Skeletal muscle tissue (tissue), 4 donors: ENCODE measurements around the gene RIPK3. TPM values are rescaled to one million over a fixed set of nuclear protein-coding genes. Genes with fewer than 3 reads are reported as not detected.
"Not testable (repeated sequence)": the region's sequence is repeated elsewhere in the genome, so short reads cannot be mapped to it uniquely, and the experiment has no call there.

ENCODE experiments used
- H3K27ac ChIP-seq: one replicate; pipeline ENCODE4 v1.7.0; 2013; ENCODE audit warnings: mild to moderate bottlenecking, low read depth, low read length, inconsistent platforms
- H3K27me3 ChIP-seq, 3 donors: one replicate each; pipeline ENCODE4 v1.7.0; 2013; ENCODE audit warnings: low read length in 3 of 3; ENCODE audit not compliant: control insufficient read depth in 3 of 3, insufficient read depth in 3 of 3
- H3K36me3 ChIP-seq, 3 donors: one replicate each; pipeline ENCODE4 v1.7.0; 2013; ENCODE audit warnings: low read length in 3 of 3; ENCODE audit not compliant: control insufficient read depth in 3 of 3, insufficient read depth in 3 of 3
- H3K4me1 ChIP-seq, 3 donors: one replicate each; pipeline ENCODE4 v1.7.0; 2013; ENCODE audit warnings: low read length in 3 of 3, mild to moderate bottlenecking in 3 of 3; ENCODE audit not compliant: control insufficient read depth in 3 of 3, insufficient read depth in 3 of 3
- H3K4me3 ChIP-seq, 3 donors: one replicate each; pipeline ENCODE4 v1.7.0; 2013; ENCODE audit warnings: low read length in 3 of 3
- H3K9ac ChIP-seq, 3 donors: one replicate each; pipeline ENCODE4 v1.7.0; 2013; ENCODE audit warnings: low read length in 3 of 3, mild to moderate bottlenecking in 3 of 3, moderate library complexity in 2 of 3, low read depth in 1 of 3
- H3K9me3 ChIP-seq, 3 donors: one replicate each; pipeline ENCODE4 v1.7.0; 2013; ENCODE audit warnings: low read length in 3 of 3; ENCODE audit not compliant: control insufficient read depth in 3 of 3
- total RNA-seq: library from RNA; depleted of rRNA; stranded (reverse); fragments of >200 nt; gene quantifications from one replicate; pipeline ENCODE4 v1.2.3, GENCODE V29; 2014
- donor health status: Osteomylitis.

Gene RIPK3
- total RNA-seq, 1 donor from 2014 or later = 1.6 TPM

DNA sequence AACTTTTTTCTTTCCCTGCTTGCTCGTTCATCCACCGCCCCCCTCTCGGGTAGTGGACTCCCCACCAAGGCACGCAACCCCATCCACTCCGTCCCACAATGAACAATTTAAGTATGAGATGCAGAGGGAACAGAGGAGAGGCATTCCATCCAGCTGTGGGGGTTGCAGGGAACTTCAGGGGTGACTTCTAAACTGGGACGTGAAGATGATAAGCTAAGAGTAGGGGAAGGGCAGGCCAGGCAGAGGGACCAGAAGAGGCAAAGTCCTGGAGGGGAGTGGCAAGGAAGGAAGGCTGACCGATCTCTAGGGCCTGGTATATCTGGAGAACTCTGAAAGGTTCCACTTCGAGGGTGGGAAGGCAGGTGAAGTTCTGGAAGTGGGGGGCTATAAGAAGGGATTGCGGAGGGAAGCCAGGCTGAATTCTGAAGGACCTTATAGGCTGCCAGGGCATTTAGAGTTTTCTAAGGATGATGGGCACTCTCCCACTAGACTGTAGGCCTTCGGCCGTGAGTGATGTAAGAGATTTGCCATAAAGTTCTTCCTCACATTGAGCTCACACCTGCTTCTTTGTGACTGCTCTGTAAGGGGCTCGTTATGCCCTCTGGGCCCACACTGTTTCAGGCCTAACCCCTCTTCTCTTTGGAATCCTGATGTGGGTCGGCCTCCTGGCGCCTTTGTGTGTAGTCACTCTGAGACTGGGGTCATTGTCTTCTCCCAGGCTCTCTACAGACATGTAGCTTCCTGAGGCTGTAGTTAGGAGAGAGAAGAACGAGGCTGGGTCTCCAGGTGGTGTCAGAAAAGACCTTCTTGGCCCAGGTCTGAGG lies 40.3 kb upstream of the RIPK3 start:
- Histone ChIP-seq H3K4me1 (no peaks in the 10 kb centered on the region), H3K36me3 (peaks cover 0 to 3% (median 0%) of the 10 kb centered on the region in 3 donors), H3K9ac (no peak overlapping the region), H3K27me3 (peaks cover 0 to 6% (median 3%) of the 10 kb centered on the region in 3 donors), H3K4me3 (no peak overlapping the region), H3K9me3 (no peaks in the 10 kb centered on the region), H3K27ac (no peak overlapping the region)

DNA sequence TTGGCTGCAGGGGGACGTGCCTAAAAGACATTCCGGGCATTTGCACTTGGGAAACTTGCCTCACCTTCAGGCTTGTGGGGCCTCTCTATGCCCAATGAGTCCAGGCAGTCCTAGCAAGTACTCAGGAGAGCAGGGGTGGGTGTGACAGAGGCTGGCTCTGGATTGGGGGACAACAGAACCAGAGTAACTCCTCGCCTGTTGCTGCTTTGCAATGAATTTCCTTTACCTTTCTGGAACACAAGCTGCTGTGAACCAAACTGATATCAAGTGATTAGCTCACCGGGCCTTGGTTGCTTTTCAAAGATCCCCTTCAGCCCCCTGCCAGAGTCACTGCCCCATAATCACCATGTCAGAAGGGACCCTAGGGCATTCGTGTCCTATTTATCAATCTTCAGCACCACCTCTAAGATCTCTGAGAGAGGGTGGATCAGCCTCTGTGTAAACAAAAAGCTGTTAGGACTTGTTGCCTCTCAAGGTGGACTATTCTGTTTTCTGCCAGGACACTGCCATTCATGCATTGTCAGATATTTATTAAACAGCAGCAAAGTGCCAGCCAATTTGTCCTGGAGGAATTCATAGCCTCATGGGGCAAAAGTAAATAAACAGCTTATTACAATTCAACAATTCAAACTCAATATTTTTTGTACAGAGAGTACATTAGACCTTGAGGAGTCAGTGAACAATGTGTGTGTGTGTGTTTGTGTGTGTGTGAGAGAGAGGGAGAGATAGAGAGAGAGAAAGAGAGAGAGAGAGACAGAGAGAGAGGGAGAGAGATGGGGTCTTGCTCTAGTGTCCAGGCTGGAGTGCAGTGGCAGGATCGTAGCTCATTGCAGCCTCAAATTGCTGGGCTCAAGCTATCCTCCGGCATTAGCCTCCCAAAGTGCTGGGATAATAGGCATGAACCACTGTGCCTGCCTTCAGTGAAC lies 39.5 kb upstream of the RIPK3 start:
- H3K36me3 ChIP-seq = peaks cover 0 to 3% (median 0%) of the 10 kb centered on the region in 3 donors
- no peak overlapping the region for H3K9ac ChIP-seq
- no peak overlapping the region for H3K27ac ChIP-seq
- H3K4me3 ChIP-seq = no peak overlapping the region
- H3K27me3 ChIP-seq = peaks cover 0 to 8% (median 3%) of the 10 kb centered on the region in 3 donors
- H3K9me3 ChIP-seq = no peaks in the 10 kb centered on the region
- H3K4me1 ChIP-seq = no peaks in the 10 kb centered on the region

DNA sequence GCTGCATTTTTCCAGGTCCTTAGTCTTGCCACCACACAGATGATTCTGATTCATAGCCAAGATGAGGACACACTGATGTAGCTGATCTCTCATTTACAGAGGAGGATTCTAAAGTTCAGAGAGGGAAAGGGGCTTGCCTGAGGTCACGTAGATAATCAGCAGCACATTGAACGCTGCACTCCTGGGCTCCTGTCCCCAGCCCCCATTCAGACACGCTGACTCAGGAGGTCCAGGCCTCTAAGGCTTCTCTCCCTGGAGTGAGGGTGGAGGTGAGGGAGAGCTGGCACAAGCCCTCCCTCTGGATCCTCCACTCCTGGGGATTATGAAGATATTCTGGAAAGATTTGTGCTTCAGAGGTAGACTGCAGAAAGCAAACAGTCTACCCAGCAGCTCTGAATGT lies 38.5 kb upstream of the RIPK3 start:
- H3K4me3 ChIP-seq = no peak overlapping the region
- H3K9me3 ChIP-seq = no peaks in the 10 kb centered on the region
- H3K4me1 ChIP-seq = no peaks in the 10 kb centered on the region
- H3K36me3 ChIP-seq = peaks cover 0 to 3% (median 0%) of the 10 kb centered on the region in 3 donors
- H3K27ac ChIP-seq = no peak overlapping the region
- no peak overlapping the region for H3K9ac ChIP-seq
- peaks cover 0 to 8% (median 0%) of the 10 kb centered on the region in 3 donors for H3K27me3 ChIP-seq

DNA sequence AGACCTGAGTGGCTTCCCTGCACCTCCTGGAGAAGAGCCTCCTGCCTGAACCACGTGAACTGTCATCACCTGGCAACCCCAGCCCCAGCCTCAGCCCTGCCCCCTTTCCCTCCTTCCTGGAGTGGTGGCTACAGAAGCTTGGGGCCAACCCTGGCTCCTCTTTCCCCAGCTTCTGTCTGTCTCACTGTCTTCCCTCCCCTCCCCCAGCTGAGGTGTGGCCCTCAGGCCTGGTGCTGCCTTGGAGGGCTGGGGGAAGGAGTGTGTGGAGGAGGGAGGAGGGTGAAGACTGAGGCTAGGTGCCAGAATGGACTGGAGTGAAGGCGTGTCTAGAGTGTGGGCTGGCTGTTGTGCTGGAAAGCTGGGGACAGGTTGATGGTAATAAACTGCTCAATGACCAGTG lies 37.9 kb upstream of the RIPK3 start:
- H3K9ac ChIP-seq = no peak overlapping the region
- H3K36me3 ChIP-seq = peaks cover 0 to 5% (median 4%) of the 10 kb centered on the region in 3 donors

DNA sequence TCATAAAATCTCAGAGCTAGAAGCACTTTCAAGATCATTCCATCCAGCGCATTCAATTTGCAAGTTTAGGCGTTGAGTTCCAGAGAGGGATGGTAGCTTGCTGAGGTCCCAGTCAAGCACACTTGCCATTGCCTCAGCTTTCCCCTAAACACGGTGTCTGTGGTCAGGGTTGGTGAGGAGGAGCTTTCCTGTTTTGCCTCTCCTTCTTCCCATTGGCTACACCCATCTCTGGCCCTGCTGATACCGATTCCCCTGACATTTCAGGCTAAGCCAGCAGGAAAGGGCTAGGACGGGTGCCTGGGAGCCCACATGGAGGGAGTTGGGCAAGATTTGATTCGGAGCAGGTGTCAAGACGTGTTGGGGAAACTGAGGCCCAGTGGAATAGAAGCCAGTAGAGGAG lies 37.3 kb upstream of the RIPK3 start:
- Histone ChIP-seq H3K9ac (no peak overlapping the region), H3K4me3 (no peak overlapping the region), H3K27me3 (peaks cover 0 to 8% (median 0%) of the 10 kb centered on the region in 3 donors), H3K9me3 (no peaks in the 10 kb centered on the region), H3K4me1 (peaks cover 0 to 7% (median 0%) of the 10 kb centered on the region in 3 donors), H3K36me3 (peaks cover 0 to 5% (median 4%) of the 10 kb centered on the region in 3 donors), H3K27ac (no peak overlapping the region)

More for the DNA sequence above, 37.9 kb upstream of the RIPK3 start:
- Histone ChIP-seq H3K9me3 (no peaks in the 10 kb centered on the region), H3K27me3 (peaks cover 0 to 8% (median 0%) of the 10 kb centered on the region in 3 donors), H3K27ac (no peak overlapping the region), H3K4me1 (peaks cover 0 to 4% (median 0%) of the 10 kb centered on the region in 3 donors), H3K4me3 (no peak overlapping the region)

DNA sequence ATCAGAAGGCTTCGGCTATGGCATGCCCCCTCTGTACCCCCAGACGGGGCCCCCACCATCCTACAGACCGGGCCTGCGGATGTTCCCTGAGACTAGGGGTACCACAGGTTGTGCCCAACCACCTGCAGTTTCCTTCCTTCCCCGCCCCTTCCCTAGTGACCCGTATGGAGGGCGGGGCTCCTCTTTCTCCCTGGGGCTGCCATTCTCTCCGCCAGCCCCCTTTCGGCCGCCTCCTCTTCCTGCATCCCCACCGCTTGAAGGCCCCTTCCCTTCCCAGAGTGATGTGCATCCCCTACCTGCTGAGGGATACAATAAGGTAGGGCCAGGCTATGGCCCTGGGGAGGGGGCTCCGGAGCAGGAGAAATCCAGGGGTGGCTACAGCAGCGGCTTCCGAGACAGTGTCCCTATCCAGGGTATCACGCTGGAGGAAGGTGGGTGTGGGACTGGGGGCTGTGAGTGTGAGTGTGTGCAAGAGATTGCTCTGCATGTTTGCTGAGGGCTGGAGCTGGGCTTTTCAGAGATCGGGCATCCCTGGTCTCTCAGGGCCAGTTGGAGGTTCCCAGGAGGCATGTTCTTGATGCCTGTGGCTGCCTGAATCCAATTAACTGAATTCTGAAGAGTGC lies 36.8 kb upstream of the RIPK3 start:
- Histone ChIP-seq H3K9me3 (no peaks in the 10 kb centered on the region), H3K36me3 (peaks cover 0 to 5% (median 4%) of the 10 kb centered on the region in 3 donors)

DNA sequence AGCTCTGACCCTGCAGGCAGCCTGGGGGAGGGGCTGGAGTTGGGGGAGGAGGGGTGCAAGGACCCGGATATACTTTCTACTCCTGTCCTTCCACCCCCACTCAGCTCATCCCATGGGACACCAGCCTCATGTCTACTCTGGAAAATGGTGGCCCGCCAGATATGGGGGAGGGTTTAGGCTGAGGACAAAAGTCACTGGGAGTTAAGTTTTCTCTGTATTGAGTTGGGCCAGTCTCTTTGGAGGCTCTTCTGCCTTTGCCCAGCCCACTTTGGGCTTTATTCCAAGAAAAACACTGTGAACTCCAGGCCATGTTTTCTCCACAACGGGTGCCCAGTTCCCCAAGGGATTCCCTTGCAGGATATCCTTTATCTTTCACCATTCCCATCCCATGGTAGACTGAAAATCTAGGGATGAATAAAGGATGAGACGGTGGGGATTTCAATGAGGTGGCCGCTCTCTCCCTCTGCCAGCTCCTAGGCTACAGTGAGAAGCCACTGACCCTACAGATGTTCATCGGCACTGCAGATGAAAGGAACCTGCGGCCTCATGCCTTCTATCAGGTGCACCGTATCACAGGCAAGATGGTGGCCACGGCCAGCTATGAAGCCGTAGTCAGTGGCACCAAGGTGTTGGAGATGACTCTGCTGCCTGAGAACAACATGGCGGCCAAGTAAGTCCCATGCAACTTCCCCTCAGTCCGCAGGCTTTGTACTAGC lies 33.1 kb upstream of the RIPK3 start:
- no peak overlapping the region for H3K27ac ChIP-seq
- H3K4me1 ChIP-seq = peaks cover 0 to 8% (median 2%) of the 10 kb centered on the region in 3 donors
- peaks cover 4 to 13% (median 7%) of the 10 kb centered on the region in 3 donors for H3K27me3 ChIP-seq
- no peaks in the 10 kb centered on the region for H3K9me3 ChIP-seq
- no peak overlapping the region for H3K4me3 ChIP-seq
- peaks cover 0 to 5% (median 4%) of the 10 kb centered on the region in 3 donors for H3K36me3 ChIP-seq
- H3K9ac ChIP-seq = no peak overlapping the region

More for the DNA sequence above, 36.8 kb upstream of the RIPK3 start:
- Histone ChIP-seq H3K27ac (no peak overlapping the region), H3K4me3 (no peak overlapping the region), H3K27me3 (peaks cover 0 to 8% (median 0%) of the 10 kb centered on the region in 3 donors), H3K4me1 (peaks cover 0 to 8% (median 2%) of the 10 kb centered on the region in 3 donors), H3K9ac (no peak overlapping the region)

DNA sequence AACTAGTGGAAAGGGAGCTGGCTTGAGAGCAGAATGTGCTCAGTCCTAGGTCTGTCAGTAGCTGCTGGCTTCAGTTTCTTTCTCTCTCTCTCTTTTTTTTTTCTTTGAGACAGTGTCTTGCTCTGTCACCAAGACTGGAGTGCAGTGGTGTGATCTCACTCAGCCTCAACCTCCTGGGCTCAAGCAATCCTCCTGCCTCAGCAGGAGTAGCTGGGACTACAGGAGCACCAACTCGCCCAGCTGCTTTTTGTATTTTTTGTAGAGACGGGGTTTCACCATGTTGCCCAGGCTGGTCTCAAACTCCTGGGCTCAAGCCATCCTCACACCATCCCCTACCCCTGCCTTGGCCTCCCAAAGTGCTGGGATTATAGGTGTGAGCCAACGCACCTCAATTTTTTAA lies 31.8 kb upstream of the RIPK3 start:
- H3K9ac ChIP-seq, H3K36me3 ChIP-seq, H3K4me3 ChIP-seq, H3K27ac ChIP-seq, H3K9me3 ChIP-seq: not testable (repeated sequence)
- Histone ChIP-seq H3K27me3 (peaks cover 12 to 23% (median 14%) of the 10 kb centered on the region in 3 donors), H3K4me1 (peaks cover 5 to 14% (median 9%) of the 10 kb centered on the region in 3 donors)

DNA sequence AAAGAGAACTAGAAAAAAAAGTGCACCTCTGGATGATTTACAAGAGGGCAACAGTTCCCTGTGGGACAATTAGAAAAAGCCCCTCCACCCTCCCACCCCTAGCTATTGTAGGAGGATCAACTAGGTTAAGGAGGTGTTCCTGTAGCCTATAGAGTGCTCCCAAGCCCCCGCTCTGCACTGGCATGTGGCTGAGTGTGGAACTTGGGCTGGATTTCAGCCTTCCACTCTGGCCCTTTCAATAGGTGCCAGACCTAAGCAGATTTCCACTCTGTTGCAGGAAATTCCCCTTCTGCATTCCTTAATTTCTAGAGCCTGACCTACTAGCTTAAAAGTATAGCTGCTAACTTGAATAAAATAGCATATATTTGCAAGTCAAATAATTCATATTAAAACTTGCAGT lies 31.0 kb upstream of the RIPK3 start:
- Histone ChIP-seq H3K27ac (no peak overlapping the region), H3K9ac (no peak overlapping the region), H3K36me3 (peaks cover 0 to 4% (median 2%) of the 10 kb centered on the region in 3 donors), H3K4me3 (no peak overlapping the region), H3K9me3 (no peaks in the 10 kb centered on the region), H3K27me3 (peaks cover 15 to 28% (median 18%) of the 10 kb centered on the region in 3 donors), H3K4me1 (peaks cover 9 to 18% (median 11%) of the 10 kb centered on the region in 3 donors)
